HepG2 (cell line): ENCODE data around the gene TLDC2. TPM values are rescaled to one million over a fixed set of nuclear protein-coding genes. Genes with fewer than 3 reads are reported as not detected.
A peak's percentile ranks its signal among the peaks of the same experiment; 100 is the strongest.

Experiments used
- DMAP1 ChIP-seq: IDR thresholded peaks from 2 replicates; pipeline ENCODE4 v1.6.1; 2016
- KLF13 ChIP-seq: sonication (generic); formaldehyde crosslinking; IDR thresholded peaks from 2 replicates; pipeline ENCODE4 v1.4.0; 2020; ENCODE audit warnings: mild to moderate bottlenecking, missing genetic modification reagents
- MTF1 ChIP-seq: sonication (generic); formaldehyde crosslinking; IDR thresholded peaks from 2 replicates; pipeline ENCODE4 v1.5.0; 2020; ENCODE audit warnings: missing genetic modification reagents
- PCBP1 ChIP-seq: fragments of 200-400 bp; formaldehyde crosslinking; IDR thresholded peaks from 2 replicates; pipeline ENCODE4 v1.6.1; 2017; ENCODE audit warnings: mild to moderate bottlenecking, low read depth, low read length, borderline replicate concordance
- PHF20 ChIP-seq: sonication (generic); formaldehyde crosslinking; IDR thresholded peaks from 2 replicates; pipeline ENCODE4 v1.5.0; 2020; ENCODE audit warnings: mild to moderate bottlenecking, missing genetic modification reagents
- POLR2AphosphoS5 ChIP-seq: IDR thresholded peaks from 2 replicates; pipeline ENCODE4 v1.6.1; 2012; ENCODE audit warnings: low read depth, low read length
- RBFOX2 ChIP-seq: fragments of 200-400 bp; formaldehyde crosslinking; IDR thresholded peaks from 2 replicates; pipeline ENCODE4 v1.6.1; 2017; ENCODE audit warnings: low read depth, mild to moderate bottlenecking, low read length
- RFXAP ChIP-seq: sonication (generic); formaldehyde crosslinking; IDR thresholded peaks from 2 replicates; pipeline ENCODE4 v1.4.0; 2020; ENCODE audit warnings: missing genetic modification reagents, borderline replicate concordance
- RORA ChIP-seq: sonication (generic); formaldehyde crosslinking; IDR thresholded peaks from 2 replicates; pipeline ENCODE4 v1.5.0; 2020; ENCODE audit warnings: mild to moderate bottlenecking, missing genetic modification reagents, moderate library complexity
- TAF1 ChIP-seq: sonication (generic); formaldehyde crosslinking; IDR thresholded peaks from 2 replicates; pipeline ENCODE4 v1.4.0; 2020; ENCODE audit warnings: missing genetic modification reagents
- ZFX ChIP-seq: sonication (generic); formaldehyde crosslinking; IDR thresholded peaks from 2 replicates; pipeline ENCODE4 v1.4.0; 2020; ENCODE audit warnings: mild to moderate bottlenecking, low read depth, missing genetic modification reagents, moderate library complexity
- ZNF574 ChIP-seq: sonication (generic); formaldehyde crosslinking; IDR thresholded peaks from 2 replicates; pipeline ENCODE4 v1.4.0; 2020; ENCODE audit warnings: missing genetic modification reagents
- ZNF772 ChIP-seq: sonication (generic); formaldehyde crosslinking; IDR thresholded peaks from 2 replicates; pipeline ENCODE4 v1.5.0; 2020; ENCODE audit warnings: mild to moderate bottlenecking, missing genetic modification reagents
- polyA plus RNA-seq, 8 experiments: library from polyadenylated mRNA; depleted of rRNA in 3 of 8; stranded (reverse) in 7 of 8; unstranded in 1 of 8; fragments of >200 nt; fragmentation: Illumina TruSeq in 4 of 8; extraction: Trizol in 4 of 8; gene quantifications; 2 replicates each; pipeline versions ENCODE4 v1.2.1 to v1.2.3, GENCODE V29; 2011 to 2016; ENCODE audit warnings: low read depth in 4 of 8, missing spikeins in 1 of 8, mixed read lengths in 1 of 8; ENCODE audit not compliant: insufficient read depth in 1 of 8
- total RNA-seq, 5 experiments: library from RNA; depleted of rRNA; stranded (reverse); fragments of >200 nt; fragmentation: Illumina TruSeq; extraction: Trizol; gene quantifications; 2 replicates each; pipeline ENCODE4 v1.2.3, GENCODE V29; 2016; ENCODE audit warnings: low read depth in 1 of 5

The TLDC2 gene
- total and polyA plus RNA-seq, 2 of the 13 experiments (the other 11 are each of a cell fraction or from before 2014, with no cell fraction given) = 1.5 to 1.6 TPM

- peak; percentile 73 for TF ChIP-seq POLR2AphosphoS5
- peak; percentile 87 for TF ChIP-seq TAF1 (CRISPR knock-in tag)
- peak; percentile 28; the same call in 1 of the 2 replicates for TF ChIP-seq RFXAP (CRISPR knock-in tag)
- peak; percentile 63 for TF ChIP-seq ZNF574 (CRISPR knock-in tag)
- TF ChIP-seq KLF13 = no peak
- peak; percentile 96 for TF ChIP-seq ZFX
- TF ChIP-seq ZNF772 (CRISPR knock-in tag) = peak; percentile 95
- 0 out of 2 replicates have a peak, but pooled peaks have one; percentile 71 for TF ChIP-seq PCBP1
- peak; percentile 52; the same call in 1 of the 2 replicates for TF ChIP-seq PHF20
- TF ChIP-seq DMAP1 (CRISPR knock-in tag) = peak; percentile 93
- TF ChIP-seq RBFOX2 = peak; percentile 43; the same call in 1 of the 2 replicates
- no peak for TF ChIP-seq RORA (CRISPR knock-in tag)
- TF ChIP-seq MTF1 = no peak
- TF ChIP-seq, all 625 proteins: peak for 218
Observed at GRCh38 chr20:36861875-36862801, 13.8 kb upstream of the TLDC2 start (continued).
